ENCODE data around the gene PRIMA1.

Gene PRIMA1

GRCh38 chr14:93690146-93690545 lies 98.1 kb downstream of the PRIMA1 start:
- Histone ChIP-seq H3K4me3 (ENCODE audit: low read length) (no peak overlapping the region), H3K4me1 (ENCODE audit: control insufficient read depth, low read length) (no peaks in the 10 kb centered on the region), H3F3A (ENCODE audit: control insufficient read depth, insufficient read depth) (no peaks in the 10 kb centered on the region), H3K4me2 (ENCODE audit: low read length) (no peak overlapping the region), H4K20me1 (ENCODE audit: control insufficient read depth, insufficient read depth, low read depth, low read length) (no peaks in the 10 kb centered on the region), H3K27me3 (ENCODE audit: control insufficient read depth, low read length) (0 out of 2 replicates have a peak, but pooled peaks cover 2% of the 10 kb centered on the region), H3K9me2 (replicated peaks; ENCODE audit: control insufficient read depth, low read length) (no peaks in the 10 kb centered on the region), H3K36me3 (ENCODE audit: control insufficient read depth, low read length) (no peaks in the 10 kb centered on the region), H3K79me2 (ENCODE audit: control insufficient read depth, low read length) (no peaks in the 10 kb centered on the region), H3K27ac (ENCODE audit: low read depth, low read length) (no peak overlapping the region), H3K9me3 (ENCODE audit: control insufficient read depth, insufficient read depth, low read length) (no peaks in the 10 kb centered on the region)
- TF ChIP-seq CTCF (IDR thresholded peaks at IDR 0.05; ENCODE audit: low read depth, low read length, poor library complexity, severe bottlenecking) (no peak), EZH2phosphoT487 (IDR thresholded peaks at IDR 0.05; ENCODE audit: borderline replicate concordance, low read length) (no peak)

- H3K4me2 ChIP-seq (ENCODE audit: low read length): no peak overlapping the region
- no peaks in the 10 kb centered on the region for H3K9me2 ChIP-seq (replicated peaks; ENCODE audit: control insufficient read depth, low read length)
- no peaks in the 10 kb centered on the region for H4K20me1 ChIP-seq (ENCODE audit: control insufficient read depth, insufficient read depth, low read depth, low read length)
- no peak overlapping the region for H3K27ac ChIP-seq (ENCODE audit: low read depth, low read length)
- H3K36me3 ChIP-seq (ENCODE audit: control insufficient read depth, low read length): no peaks in the 10 kb centered on the region
- no peaks in the 10 kb centered on the region for H3K4me1 ChIP-seq (ENCODE audit: control insufficient read depth, low read length)
- no peaks in the 10 kb centered on the region for H3K9me3 ChIP-seq (ENCODE audit: control insufficient read depth, insufficient read depth, low read length)
- no peak overlapping the region for H3K4me3 ChIP-seq (ENCODE audit: low read length)
- no peaks in the 10 kb centered on the region for H3F3A ChIP-seq (ENCODE audit: control insufficient read depth, insufficient read depth)
- no peaks in the 10 kb centered on the region for H3K79me2 ChIP-seq (ENCODE audit: control insufficient read depth, low read length)
- 0 out of 2 replicates have a peak, but pooled peaks cover 4% of the 10 kb centered on the region for H3K27me3 ChIP-seq (ENCODE audit: control insufficient read depth, low read length)
- no peak for TF ChIP-seq EZH2phosphoT487 (IDR thresholded peaks at IDR 0.05; ENCODE audit: borderline replicate concordance, low read length)
- no peak for TF ChIP-seq CTCF (IDR thresholded peaks at IDR 0.05; ENCODE audit: low read depth, low read length, poor library complexity, severe bottlenecking)
Observed at GRCh38 chr14:93688820-93689219, 99.5 kb downstream of the PRIMA1 start.

- H4K20me1 ChIP-seq (ENCODE audit: control insufficient read depth, insufficient read depth, low read depth, low read length): no peaks in the 10 kb centered on the region
- H3K9me3 ChIP-seq (ENCODE audit: control insufficient read depth, insufficient read depth, low read length): peaks cover 2% of the 10 kb centered on the region
- H3K27me3 ChIP-seq (ENCODE audit: control insufficient read depth, low read length): 0 out of 2 replicates have a peak, but pooled peaks cover 4% of the 10 kb centered on the region
- no peak overlapping the region for H3K4me2 ChIP-seq (ENCODE audit: low read length)
- no peak overlapping the region for H3K27ac ChIP-seq (ENCODE audit: low read depth, low read length)
- no peak overlapping the region for H3K4me3 ChIP-seq (ENCODE audit: low read length)
- no peaks in the 10 kb centered on the region for H3K9me2 ChIP-seq (replicated peaks; ENCODE audit: control insufficient read depth, low read length)
- H3K36me3 ChIP-seq (ENCODE audit: control insufficient read depth, low read length): no peaks in the 10 kb centered on the region
- H3F3A ChIP-seq (ENCODE audit: control insufficient read depth, insufficient read depth): no peaks in the 10 kb centered on the region
- H3K4me1 ChIP-seq (ENCODE audit: control insufficient read depth, low read length): no peaks in the 10 kb centered on the region
- H3K79me2 ChIP-seq (ENCODE audit: control insufficient read depth, low read length): no peaks in the 10 kb centered on the region
- no peak for TF ChIP-seq CTCF (IDR thresholded peaks at IDR 0.05; ENCODE audit: low read depth, low read length, poor library complexity, severe bottlenecking)
- TF ChIP-seq EZH2phosphoT487 (IDR thresholded peaks at IDR 0.05; ENCODE audit: borderline replicate concordance, low read length): no peak
Observed at GRCh38 chr14:93688239-93688666, 100.0 kb downstream of the PRIMA1 start.
